A549 (cell line): ENCODE data around the gene MAP3K5.

Experiments
- CBX8 ChIP-seq: fragments of 200-600 bp; sonication (generic); IDR thresholded peaks from 2 replicates; pipeline ENCODE4 v1.6.1; 2016
- CTCF ChIP-seq: fragments of >200 bp; sonication (Bioruptor Twin); formaldehyde crosslinking; IDR thresholded peaks from 3 replicates; pipeline ENCODE4 v1.5.1; 2016
- EP300 ChIP-seq, 2 experiments: fragments of >200 bp; sonication (Bioruptor Twin); formaldehyde crosslinking; IDR thresholded peaks; 2 replicates in 1 of 2; 3 replicates in 1 of 2; pipeline ENCODE4 v1.6.1; 2016 to 2017
- HDAC2 ChIP-seq: fragments of 200-600 bp; sonication (generic); IDR thresholded peaks from 2 replicates; pipeline ENCODE4 v1.6.1; 2016
- KDM5A ChIP-seq: fragments of 200-600 bp; sonication (generic); IDR thresholded peaks from 2 replicates; pipeline ENCODE4 v1.6.1; 2016; ENCODE audit warnings: antibody characterized with exemption, mild to moderate bottlenecking
- MAFK ChIP-seq: fragments of 450-650 bp; IDR thresholded peaks from 2 replicates; pipeline ENCODE4 v1.6.1; 2014; ENCODE audit not compliant: partially characterized antibody
- PBX3 ChIP-seq: IDR thresholded peaks from 2 replicates; pipeline ENCODE4 v1.6.1; 2012
- POLR2A ChIP-seq: IDR thresholded peaks from 2 replicates; pipeline ENCODE4 v1.6.1; 2012; ENCODE audit warnings: mild to moderate bottlenecking, low read length
- SMC3 ChIP-seq: fragments of >200 bp; sonication (Bioruptor Twin); formaldehyde crosslinking; IDR thresholded peaks from 3 replicates; pipeline ENCODE4 v1.6.1; 2018; ENCODE audit warnings: inconsistent platforms
- USF2 ChIP-seq: fragments of 450-650 bp; IDR thresholded peaks from 2 replicates; pipeline ENCODE4 v1.6.1; 2014; ENCODE audit warnings: antibody characterized with exemption

- no peak for TF ChIP-seq POLR2A
- TF ChIP-seq CTCF: no peak
- no peak for TF ChIP-seq HDAC2
- TF ChIP-seq PBX3: no peak
- TF ChIP-seq EP300 (IDR thresholded peaks at IDR 0.05): no peak
- no peak for TF ChIP-seq KDM5A
- TF ChIP-seq SMC3: no peak
- no peak for TF ChIP-seq USF2
- no peak for TF ChIP-seq CBX8
- TF ChIP-seq MAFK: no peak
Observed at GRCh38 chr6:136734977-136735376, 57.3 kb downstream of the MAP3K5 start.
